Forelimb muscle (tissue), 1 donor: ENCODE data around the gene DNALI1. TPM values are rescaled to one million over a fixed set of nuclear protein-coding genes. Genes with fewer than 3 reads are reported as not detected.

Experiments used
- DNase-seq: peaks from one replicate; pipeline ENCODE4 v3.0.0-alpha.2; 2013; ENCODE audit warnings: low read depth
- polyA plus RNA-seq: library from polyadenylated mRNA; unstranded; fragments of 120-200 nt; gene quantifications from one replicate; pipeline ENCODE4 v1.2.1, GENCODE V29; 2013; ENCODE audit not compliant: insufficient read length

DNALI1 gene
- polyA plus RNA-seq, 1 donor: 8.7 TPM

DNA sequence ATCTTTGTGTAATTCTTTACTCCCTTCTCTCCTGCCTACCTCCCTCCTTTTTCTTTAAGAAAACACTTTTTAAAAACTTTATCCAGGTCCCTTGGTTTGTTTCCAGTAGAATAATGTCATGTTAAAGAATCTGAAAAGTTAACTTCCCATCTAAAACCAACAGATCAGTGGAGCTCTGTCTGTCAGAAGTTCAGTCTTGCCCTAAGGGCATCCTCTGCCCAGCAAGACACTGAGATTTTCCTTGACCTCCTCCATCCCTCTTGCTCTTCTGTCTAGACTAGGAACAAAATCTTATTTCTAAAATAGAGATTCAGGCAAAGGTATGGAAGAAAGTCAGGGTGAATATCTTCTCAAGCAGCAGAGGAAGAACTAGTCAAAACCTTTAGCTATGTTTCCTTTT, 44.7 kb downstream of the DNALI1 start:
- DNase-seq: no peak

- no peak for DNase-seq
These were observed 46.3 kb downstream of the DNALI1 start for GRCh38 chr1:37602750-37603694.

DNA sequence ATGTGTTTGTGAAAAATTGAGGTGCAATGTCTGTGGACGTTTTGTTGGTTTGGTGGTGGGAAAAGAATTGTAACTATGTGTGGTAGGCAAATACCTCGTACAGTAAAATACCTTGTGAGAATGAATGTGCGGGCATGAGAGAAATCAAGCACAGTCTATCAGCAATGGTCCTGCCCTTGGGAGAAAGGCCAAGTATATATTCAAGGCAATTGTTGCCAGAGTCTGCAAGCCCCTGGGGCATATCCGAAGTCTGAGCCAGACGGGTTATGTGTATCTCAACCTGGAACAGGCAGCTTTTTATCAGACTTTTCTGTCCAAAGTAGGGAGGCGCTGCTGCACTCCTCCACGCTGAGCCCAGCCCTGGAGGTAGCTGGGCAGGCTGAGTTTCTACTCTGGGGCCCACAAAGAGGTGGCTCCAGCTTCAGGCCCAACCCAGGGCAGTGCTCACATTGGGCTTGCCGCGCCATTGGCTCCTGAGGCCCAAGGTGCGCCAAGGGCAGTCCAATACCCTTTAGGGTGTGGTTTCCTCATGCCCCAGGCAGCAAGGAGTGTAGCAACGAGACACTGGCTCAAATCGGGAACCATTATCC, 48.4 kb downstream of the DNALI1 start:
- no peak for DNase-seq

- DNase-seq: no peak
These were observed 49.2 kb downstream of the DNALI1 start for GRCh38 chr1:37605806-37606474.

GRCh38 chr1:37606481-37607263, 49.9 kb downstream of the DNALI1 start:
- DNase-seq: no peak

DNA sequence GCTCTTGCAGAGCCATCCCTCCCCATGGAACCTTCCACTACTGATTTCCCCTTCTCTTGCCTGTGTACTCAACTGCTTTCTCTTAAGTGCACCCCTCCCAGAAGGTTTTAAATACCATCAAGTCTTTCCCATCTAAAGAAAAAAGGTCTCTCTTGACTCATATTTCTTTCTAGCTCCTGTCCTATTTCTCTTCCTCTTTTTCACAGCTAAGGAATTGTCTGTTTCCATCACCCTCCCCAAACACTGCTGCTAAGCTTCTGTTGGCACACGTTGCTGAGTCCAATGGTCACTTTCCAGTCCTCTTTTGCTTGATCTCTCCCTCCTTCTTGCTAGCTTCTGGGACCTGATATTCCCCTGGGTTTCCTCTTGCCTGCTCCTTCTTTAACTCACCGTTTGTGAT, 52.3 kb downstream of the DNALI1 start:
- no peak for DNase-seq

GRCh38 chr1:37609994-37610393, 53.3 kb downstream of the DNALI1 start:
- DNase-seq: no peak

- DNase-seq: no peak
These were observed 55.4 kb downstream of the DNALI1 start for GRCh38 chr1:37612186-37612585.

- DNase-seq: no peak
These were observed 57.4 kb downstream of the DNALI1 start for GRCh38 chr1:37614105-37614504.

GRCh38 chr1:37616330-37616729, 59.6 kb downstream of the DNALI1 start:
- DNase-seq: no peak

Other genes with a start within 250 kb of the DNALI1 start
- 1.0 TPM for gene ZC3H12A, start 82.4 kb upstream of the DNALI1 start, polyA plus RNA-seq
- gene MEAF6, start 42.2 kb upstream of the DNALI1 start, polyA plus RNA-seq: 41.3 TPM
- gene SNIP1, start 2.6 kb upstream of the DNALI1 start, polyA plus RNA-seq: 7.7 TPM
- 49.0 TPM for gene GNL2, start 39.0 kb downstream of the DNALI1 start, polyA plus RNA-seq
- 0.06 TPM for gene RSPO1, start 78.0 kb downstream of the DNALI1 start, polyA plus RNA-seq
- 7.0 TPM for gene CDCA8, start 135.6 kb downstream of the DNALI1 start, polyA plus RNA-seq
- gene EPHA10, start 208.2 kb downstream of the DNALI1 start, polyA plus RNA-seq: not detected
- gene MANEAL, start 236.9 kb downstream of the DNALI1 start, polyA plus RNA-seq: 2.9 TPM